Tibial nerve (tissue), 4 donors: ENCODE measurements around the gene ARRB1.
"Not testable (repeated sequence)": the region's sequence is repeated elsewhere in the genome, so short reads cannot be mapped to it uniquely, and the experiment has no call there.

Source experiments
- EP300 ChIP-seq, 2 donors: sonication (generic); formaldehyde crosslinking; IDR thresholded peaks; one replicate each; pipeline ENCODE4 v1.6.1; 2017; ENCODE audit warnings: antibody characterized with exemption in 2 of 2, mild to moderate bottlenecking in 1 of 2
- POLR2A ChIP-seq, 2 donors: fragments of 450-650 bp; IDR thresholded peaks; one replicate each; pipeline ENCODE4 v1.6.1; 2017; ENCODE audit warnings: antibody characterized with exemption in 2 of 2, mild to moderate bottlenecking in 2 of 2, moderate library complexity in 2 of 2
- TF ChIP-seq, protein P1 (sequence below), 5 experiments: fragments of 200-600 bp in 3 of 5; fragments of 450-650 bp in 2 of 5; sonication (generic) in 3 of 5; IDR thresholded peaks; one replicate each; pipeline ENCODE4 v1.5.1; 2016 to 2019; ENCODE audit warnings: antibody characterized with exemption in 5 of 5, mild to moderate bottlenecking in 3 of 5, moderate library complexity in 2 of 5

GRCh38 chr11:75331761-75332160, 19.7 kb downstream of the ARRB1 start:
- TF ChIP-seq, protein P1, sequence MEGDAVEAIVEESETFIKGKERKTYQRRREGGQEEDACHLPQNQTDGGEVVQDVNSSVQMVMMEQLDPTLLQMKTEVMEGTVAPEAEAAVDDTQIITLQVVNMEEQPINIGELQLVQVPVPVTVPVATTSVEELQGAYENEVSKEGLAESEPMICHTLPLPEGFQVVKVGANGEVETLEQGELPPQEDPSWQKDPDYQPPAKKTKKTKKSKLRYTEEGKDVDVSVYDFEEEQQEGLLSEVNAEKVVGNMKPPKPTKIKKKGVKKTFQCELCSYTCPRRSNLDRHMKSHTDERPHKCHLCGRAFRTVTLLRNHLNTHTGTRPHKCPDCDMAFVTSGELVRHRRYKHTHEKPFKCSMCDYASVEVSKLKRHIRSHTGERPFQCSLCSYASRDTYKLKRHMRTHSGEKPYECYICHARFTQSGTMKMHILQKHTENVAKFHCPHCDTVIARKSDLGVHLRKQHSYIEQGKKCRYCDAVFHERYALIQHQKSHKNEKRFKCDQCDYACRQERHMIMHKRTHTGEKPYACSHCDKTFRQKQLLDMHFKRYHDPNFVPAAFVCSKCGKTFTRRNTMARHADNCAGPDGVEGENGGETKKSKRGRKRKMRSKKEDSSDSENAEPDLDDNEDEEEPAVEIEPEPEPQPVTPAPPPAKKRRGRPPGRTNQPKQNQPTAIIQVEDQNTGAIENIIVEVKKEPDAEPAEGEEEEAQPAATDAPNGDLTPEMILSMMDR (IDR thresholded peaks at IDR 0.05), result not testable (repeated sequence)
- not testable (repeated sequence) for TF ChIP-seq POLR2A, EP300 (IDR thresholded peaks at IDR 0.05)
